HEK293T (cell line): Measurements from ENCODE around the gene PCCB.

Source experiments
- ARNT ChIP-seq: fragments of 450-650 bp; IDR thresholded peaks from 2 replicates; pipeline ENCODE4 v1.6.1; 2017; ENCODE audit warnings: mild to moderate bottlenecking
- BHLHE40 ChIP-seq: fragments of 450-650 bp; IDR thresholded peaks from 2 replicates; pipeline ENCODE4 v1.6.1; 2016; ENCODE audit warnings: mild to moderate bottlenecking, moderate library complexity, borderline replicate concordance
- FOXK2 ChIP-seq: fragments of 450-650 bp; IDR thresholded peaks from 2 replicates; pipeline ENCODE4 v1.6.1; 2016; ENCODE audit warnings: mild to moderate bottlenecking
- FOXM1 ChIP-seq: fragments of 450-650 bp; IDR thresholded peaks from 2 replicates; pipeline ENCODE4 v1.6.1; 2017; ENCODE audit warnings: mild to moderate bottlenecking, borderline replicate concordance
- SP1 ChIP-seq: fragments of 450-650 bp; IDR thresholded peaks from 2 replicates; pipeline ENCODE4 v1.6.1; 2017
- TARDBP ChIP-seq: fragments of 450-650 bp; IDR thresholded peaks from 2 replicates; pipeline ENCODE4 v1.6.1; 2016
- ZNF384 ChIP-seq: fragments of 450-650 bp; IDR thresholded peaks from 2 replicates; pipeline ENCODE4 v1.6.1; 2016

DNA sequence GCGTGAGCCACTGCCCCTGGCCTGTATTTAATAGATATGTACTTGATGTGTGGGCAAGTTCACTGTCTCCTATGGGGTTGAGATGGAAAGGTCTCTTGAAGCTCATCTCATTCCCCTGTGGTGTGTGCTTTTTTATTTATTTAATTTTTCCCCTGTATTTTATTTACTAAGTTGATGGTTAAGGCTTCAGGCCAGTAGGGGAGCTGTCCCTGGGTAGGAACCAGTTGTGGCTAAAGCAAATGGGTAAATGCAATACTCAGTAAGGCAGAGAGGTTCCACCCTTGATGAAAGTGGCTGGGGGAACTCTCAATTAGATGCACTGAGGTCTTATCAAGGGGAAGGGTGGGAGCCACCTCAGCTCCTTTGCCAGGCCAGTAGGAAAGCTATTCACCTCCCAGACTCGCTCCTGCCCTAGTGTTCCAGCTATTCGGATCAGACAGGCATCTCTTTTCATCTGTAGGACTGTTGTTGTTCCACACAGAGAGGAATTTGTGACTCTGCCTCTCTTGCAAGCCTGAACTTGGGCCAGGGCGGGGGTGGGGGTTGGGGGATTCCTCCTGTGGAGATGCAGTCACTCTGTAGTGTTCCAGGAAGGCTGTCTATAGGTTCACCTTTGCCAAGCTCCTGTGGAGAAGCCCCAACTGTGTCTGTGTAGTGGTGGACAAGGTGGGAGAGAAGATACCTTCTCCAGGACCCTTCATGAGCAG is 26.1 kb downstream of the PCCB start:
- no peak for TF ChIP-seq SP1
- no peak for TF ChIP-seq ZNF384
- no peak for TF ChIP-seq ARNT
- TF ChIP-seq FOXM1 = no peak
- TF ChIP-seq FOXK2 = no peak
- no peak for TF ChIP-seq BHLHE40
- TF ChIP-seq TARDBP = no peak
